Measurements from ENCODE around the gene SLC22A23. TPM values are rescaled to one million over a fixed set of nuclear protein-coding genes. Genes with fewer than 3 reads are reported as not detected.

The SLC22A23 gene
- total RNA-seq, 1 experiment from 2014 or later = 6.8 TPM

DNA sequence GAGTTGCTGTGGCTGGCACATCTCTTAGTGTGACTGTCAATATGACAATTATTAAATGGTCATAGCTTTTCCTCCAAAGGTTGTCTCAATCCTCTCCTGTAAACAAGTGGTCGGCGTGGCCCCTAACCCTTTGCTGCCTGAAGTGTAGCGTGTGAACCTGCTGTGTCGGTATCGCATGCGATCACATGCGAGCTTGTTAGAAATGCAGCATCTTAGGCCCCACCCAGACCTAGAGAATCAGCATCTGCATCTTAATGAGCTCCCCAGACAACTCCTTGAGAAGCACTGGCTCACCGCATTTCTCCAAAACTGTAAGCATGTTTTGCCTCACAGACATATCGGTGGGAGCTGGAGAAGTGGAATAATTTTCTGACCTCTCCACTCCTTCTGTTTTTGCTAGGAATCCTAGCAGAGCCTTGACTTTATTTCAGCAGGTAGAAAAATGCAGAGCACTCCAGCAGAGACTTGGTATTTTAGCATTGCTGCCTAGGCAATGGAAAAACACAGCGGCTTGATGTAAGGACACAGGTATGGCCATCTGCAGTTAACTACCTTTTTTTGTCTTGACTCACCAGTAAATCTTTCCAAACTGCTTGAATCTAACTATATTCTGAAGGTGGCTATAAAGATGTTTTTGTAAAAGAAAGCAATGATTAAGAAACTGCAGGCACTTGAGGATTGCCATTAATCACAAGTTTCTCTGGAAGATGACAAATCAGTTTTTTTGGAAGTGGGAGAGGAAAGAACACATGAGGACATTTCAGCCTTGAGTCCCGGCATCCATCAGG, 130.5 kb downstream of the SLC22A23 start:
- no peak overlapping the region for H3K9ac ChIP-seq (ENCODE audit: extremely low read depth, insufficient read length, low read length)
- no peak overlapping the region for H2BK20ac ChIP-seq (ENCODE audit: low read depth, low read length, poor library complexity, severe bottlenecking)
- no peaks in the 10 kb centered on the region; the same call in none of the 2 replicates for H3K79me2 ChIP-seq (ENCODE audit: insufficient read depth, low read length)
- H2AFZ ChIP-seq (ENCODE audit: low read length) = no peak overlapping the region
- H4K8ac ChIP-seq (replicated peaks; ENCODE audit: insufficient read length, low read depth, low read length) = no peak overlapping the region
- no peak overlapping the region for H4K91ac ChIP-seq (ENCODE audit: insufficient read length, low read depth, low read length)
- peak overlapping the region in 1 of 3 experiments; percentile 54; a peak in 1 of 7 replicates for H3K27ac Mint-ChIP-seq
- H4K5ac ChIP-seq (ENCODE audit: insufficient read length, low read depth, low read length) = no peak overlapping the region
- DNase-seq = no peak
- no peak overlapping the region for H3K4me3 Mint-ChIP-seq
- no peak overlapping the region for H2BK15ac ChIP-seq (ENCODE audit: low read depth, low read length)
- no peak overlapping the region for H3K18ac ChIP-seq (ENCODE audit: insufficient read length, low read depth, low read length)
- H2BK5ac ChIP-seq (ENCODE audit: insufficient read length, low read length) = no peak overlapping the region
- H3K27me3 ChIP-seq (ENCODE audit: insufficient read depth, low read length) = no peaks in the 10 kb centered on the region
- no peak overlapping the region for H2AK5ac ChIP-seq (ENCODE audit: insufficient read length, low read length)
- peaks cover 8% of the 10 kb centered on the region; the same call in 1 of the 2 replicates for H3K4me1 ChIP-seq (ENCODE audit: insufficient read depth, low read length)
- no peaks in the 10 kb centered on the region for H3K9me3 ChIP-seq (ENCODE audit: control insufficient read depth, low read depth, low read length)
- H3K4ac ChIP-seq (ENCODE audit: low read depth, low read length) = no peak overlapping the region
- WGBS (ENCODE audit: extremely low coverage, insufficient read length, low lambda C conversion rate) = no CpG with 5 or more reads among the region's 11 CpGs
- H2BK12ac ChIP-seq (ENCODE audit: insufficient read length, low read depth, low read length) = no peak overlapping the region
- H3T11ph ChIP-seq (ENCODE audit: low read length) = no peak overlapping the region
- H3K27ac ChIP-seq (ENCODE audit: insufficient read length, low read depth, low read length) = no peak overlapping the region
- no peak overlapping the region for H3K14ac ChIP-seq (ENCODE audit: insufficient read depth, low read length)
- H3K56ac ChIP-seq (ENCODE audit: insufficient read length, low read depth, low read length) = no peak overlapping the region
- no peak overlapping the region for H2BK120ac ChIP-seq (ENCODE audit: low read depth, low read length, poor library complexity, severe bottlenecking)
- H3K27me3 Mint-ChIP-seq (ENCODE audit: low read depth) = no peaks in the 10 kb centered on the region
- H3K23ac ChIP-seq (ENCODE audit: insufficient read length, low read depth, low read length) = no peak overlapping the region
- peaks cover 26 to 37% of the 10 kb centered on the region in 2 experiments for H3K4me1 Mint-ChIP-seq
- H3K4me2 ChIP-seq (ENCODE audit: insufficient read depth, insufficient read length, low read length) = no peak overlapping the region
- H3K79me1 ChIP-seq (ENCODE audit: insufficient read depth, low read depth, low read length, poor library complexity, severe bottlenecking) = no peaks in the 10 kb centered on the region
- H3K23me2 ChIP-seq (ENCODE audit: insufficient read length, low read depth, low read length, poor library complexity, severe bottlenecking) = no peaks in the 10 kb centered on the region
- no peaks in the 10 kb centered on the region for H3K9me3 Mint-ChIP-seq
- peaks cover 4% of the 10 kb centered on the region for H4K20me1 ChIP-seq (ENCODE audit: control insufficient read depth, insufficient read depth, insufficient read length)
- TF ChIP-seq, protein P1, sequence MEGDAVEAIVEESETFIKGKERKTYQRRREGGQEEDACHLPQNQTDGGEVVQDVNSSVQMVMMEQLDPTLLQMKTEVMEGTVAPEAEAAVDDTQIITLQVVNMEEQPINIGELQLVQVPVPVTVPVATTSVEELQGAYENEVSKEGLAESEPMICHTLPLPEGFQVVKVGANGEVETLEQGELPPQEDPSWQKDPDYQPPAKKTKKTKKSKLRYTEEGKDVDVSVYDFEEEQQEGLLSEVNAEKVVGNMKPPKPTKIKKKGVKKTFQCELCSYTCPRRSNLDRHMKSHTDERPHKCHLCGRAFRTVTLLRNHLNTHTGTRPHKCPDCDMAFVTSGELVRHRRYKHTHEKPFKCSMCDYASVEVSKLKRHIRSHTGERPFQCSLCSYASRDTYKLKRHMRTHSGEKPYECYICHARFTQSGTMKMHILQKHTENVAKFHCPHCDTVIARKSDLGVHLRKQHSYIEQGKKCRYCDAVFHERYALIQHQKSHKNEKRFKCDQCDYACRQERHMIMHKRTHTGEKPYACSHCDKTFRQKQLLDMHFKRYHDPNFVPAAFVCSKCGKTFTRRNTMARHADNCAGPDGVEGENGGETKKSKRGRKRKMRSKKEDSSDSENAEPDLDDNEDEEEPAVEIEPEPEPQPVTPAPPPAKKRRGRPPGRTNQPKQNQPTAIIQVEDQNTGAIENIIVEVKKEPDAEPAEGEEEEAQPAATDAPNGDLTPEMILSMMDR (conservative IDR thresholded peaks at IDR 0.05) = no peak
- peaks cover 0 to 10% (median 0%) of the 10 kb centered on the region in 3 experiments; a peak in 3 of 7 replicates for H3K36me3 Mint-ChIP-seq (ENCODE audit: insufficient read depth in 1 of 3, low read depth in 3 of 3)
